GM15510 (cell line): ENCODE measurements around the gene TSPAN18.

Experiments used
- POLR2A ChIP-seq: IDR thresholded peaks from 3 replicates; pipeline ENCODE4 v1.6.1; 2011; ENCODE audit warnings: borderline replicate concordance; ENCODE audit not compliant: insufficient read length; ENCODE audit errors: extremely low read depth

The TSPAN18 gene

GRCh38 chr11:44702889-44703288 is 23.9 kb upstream of the TSPAN18 start:
- no peak for TF ChIP-seq POLR2A

- TF ChIP-seq POLR2A, result no peak
Measured at GRCh38 chr11:44707094-44707493, 19.7 kb upstream of the TSPAN18 start.

- TF ChIP-seq POLR2A, result no peak
Measured at GRCh38 chr11:44708009-44708408, 18.8 kb upstream of the TSPAN18 start.

GRCh38 chr11:44708523-44709280 is 18.1 kb upstream of the TSPAN18 start:
- TF ChIP-seq POLR2A, result no peak

GRCh38 chr11:44709281-44709562 is 17.5 kb upstream of the TSPAN18 start:
- no peak for TF ChIP-seq POLR2A

- TF ChIP-seq POLR2A, result no peak
Measured at GRCh38 chr11:44709966-44710365, 16.8 kb upstream of the TSPAN18 start.

- no peak for TF ChIP-seq POLR2A
Measured at GRCh38 chr11:44711113-44711786, 15.5 kb upstream of the TSPAN18 start.

- TF ChIP-seq POLR2A, result no peak
Measured at GRCh38 chr11:44711787-44712608, 14.8 kb upstream of the TSPAN18 start.

GRCh38 chr11:44713022-44713421 is 13.7 kb upstream of the TSPAN18 start:
- no peak for TF ChIP-seq POLR2A

GRCh38 chr11:44716256-44716655 is 10.5 kb upstream of the TSPAN18 start:
- TF ChIP-seq POLR2A, result no peak

- TF ChIP-seq POLR2A, result no peak
Measured at GRCh38 chr11:44718057-44718456, 8.7 kb upstream of the TSPAN18 start.

GRCh38 chr11:44718612-44719390 is 8.0 kb upstream of the TSPAN18 start:
- no peak for TF ChIP-seq POLR2A

GRCh38 chr11:44725016-44725685 is 1.6 kb upstream of the TSPAN18 start:
- TF ChIP-seq POLR2A, result no peak

GRCh38 chr11:44725757-44726282 is 942 bp upstream of the TSPAN18 start:
- TF ChIP-seq POLR2A, result no peak
